BLaER1 (cell line): ENCODE measurements around the gene GALE.
A peak's percentile ranks its signal among the peaks of the same experiment; 100 is the strongest.
"Not testable (repeated sequence)": the region's sequence is repeated elsewhere in the genome, so short reads cannot be mapped to it uniquely, and the experiment has no call there.

Source experiments
- H3K27ac ChIP-seq: shearing (Covaris generic); formaldehyde crosslinking; 2 replicates; pipeline ENCODE4 v1.8.1; 2022
- H3K27me3 ChIP-seq: shearing (Covaris generic); formaldehyde crosslinking; 2 replicates; pipeline ENCODE4 v1.8.1; 2022
- H3K36me3 ChIP-seq: shearing (Covaris generic); formaldehyde crosslinking; 2 replicates; pipeline ENCODE4 v1.8.1; 2022
- H3K4me1 ChIP-seq: shearing (Covaris generic); formaldehyde crosslinking; 2 replicates; pipeline ENCODE4 v1.8.1; 2022
- H3K4me2 ChIP-seq: shearing (Covaris generic); formaldehyde crosslinking; 2 replicates; pipeline ENCODE4 v1.8.1; 2022
- H3K4me3 ChIP-seq: shearing (Covaris generic); formaldehyde crosslinking; 2 replicates; pipeline ENCODE4 v1.8.1; 2022
- H3K9ac ChIP-seq: shearing (Covaris generic); formaldehyde crosslinking; 2 replicates; pipeline ENCODE4 v1.8.1; 2022
- H3K9me3 ChIP-seq: shearing (Covaris generic); formaldehyde crosslinking; 2 replicates; pipeline ENCODE4 v1.8.1; 2022
- H4K20me1 ChIP-seq: shearing (Covaris generic); formaldehyde crosslinking; 2 replicates; pipeline ENCODE4 v1.8.1; 2022
- Cebpa-rat ChIP-seq: shearing (Covaris generic); IDR thresholded peaks from 2 replicates; pipeline ENCODE4 v1.8.1; 2022

Gene GALE

GRCh38 chr1:23793018-23793781 is 7.4 kb downstream of the GALE start:
- peak overlapping the region; percentile 94 for H3K4me2 ChIP-seq
- no peaks in the 10 kb centered on the region for H3K9me3 ChIP-seq
- peaks cover 16% of the 10 kb centered on the region for H4K20me1 ChIP-seq
- H3K27me3 ChIP-seq = no peaks in the 10 kb centered on the region
- no peak overlapping the region for H3K4me3 ChIP-seq
- H3K27ac ChIP-seq = 0 out of 2 replicates have a peak overlapping the region, but pooled peaks have one; percentile 26
- no peak for TF ChIP-seq Cebpa-rat
- peak overlapping the region; percentile 87; the same call in 1 of the 2 replicates for H3K9ac ChIP-seq
- H3K4me1 ChIP-seq = peaks cover 27% of the 10 kb centered on the region
- H3K36me3 ChIP-seq = peaks cover 60% of the 10 kb centered on the region

- Histone ChIP-seq H3K4me2 (peak overlapping the region; percentile 94), H3K4me1 (peaks cover 27% of the 10 kb centered on the region), H3K9me3 (no peaks in the 10 kb centered on the region), H3K27ac (peak overlapping the region; percentile 18; the same call in 1 of the 2 replicates), H3K4me3 (peak overlapping the region; percentile 88), H4K20me1 (peaks cover 16% of the 10 kb centered on the region), H3K9ac (peak overlapping the region; percentile 87; the same call in 1 of the 2 replicates), H3K36me3 (peaks cover 60% of the 10 kb centered on the region), H3K27me3 (no peaks in the 10 kb centered on the region)
- no peak for TF ChIP-seq Cebpa-rat
These were observed 8.2 kb downstream of the GALE start for GRCh38 chr1:23792151-23792945.

GRCh38 chr1:23791516-23792047 is 9.0 kb downstream of the GALE start:
- H3K9me3 ChIP-seq = no peaks in the 10 kb centered on the region
- no peak for TF ChIP-seq Cebpa-rat
- H3K4me2 ChIP-seq = peak overlapping the region; percentile 94
- H3K4me3 ChIP-seq = peak overlapping the region; percentile 88
- H4K20me1 ChIP-seq = peaks cover 16% of the 10 kb centered on the region
- peak overlapping the region; percentile 87 for H3K9ac ChIP-seq
- H3K27ac ChIP-seq = peak overlapping the region; percentile 76
- H3K27me3 ChIP-seq = no peaks in the 10 kb centered on the region
- peaks cover 27% of the 10 kb centered on the region for H3K4me1 ChIP-seq
- H3K36me3 ChIP-seq = peaks cover 60% of the 10 kb centered on the region

GRCh38 chr1:23790696-23791515 is 9.6 kb downstream of the GALE start, which contains the start of gene LYPLA2:
TSS of gene LYPLA2 (plus strand) at chr1:23791145. CDS start at chr1:23792683, 1,538 bp downstream.
- Histone ChIP-seq H3K4me2 (peak within 1 kb of the TSS; percentile 94), H3K4me1 (peaks cover 27% of the 10 kb centered on the region), H3K9ac (peak within 1 kb of the TSS; percentile 87), H3K27ac (peak within 1 kb of the TSS; percentile 76), H3K27me3 (no peaks in the 10 kb centered on the region), H4K20me1 (peaks cover 16% of the 10 kb centered on the region), H3K36me3 (peaks cover 61% of the 10 kb centered on the region), H3K4me3 (peak within 1 kb of the TSS; percentile 88), H3K9me3 (no peaks in the 10 kb centered on the region)
- no peak for TF ChIP-seq Cebpa-rat

- no peak overlapping the region for H3K27ac ChIP-seq
These were observed 11.9 kb downstream of the GALE start for GRCh38 chr1:23788695-23789094.

GRCh38 chr1:23787701-23788100 is 12.9 kb downstream of the GALE start:
- Histone ChIP-seq H3K9ac (no peak overlapping the region), H3K4me2 (no peak overlapping the region), H3K27me3 (no peaks in the 10 kb centered on the region), H4K20me1 (peaks cover 23% of the 10 kb centered on the region), H3K4me1 (peaks cover 18% of the 10 kb centered on the region), H3K9me3 (no peaks in the 10 kb centered on the region), H3K36me3 (peaks cover 62% of the 10 kb centered on the region), H3K4me3 (no peak overlapping the region), H3K27ac (no peak overlapping the region)
- no peak for TF ChIP-seq Cebpa-rat

More at GRCh38 chr1:23788695-23789094, 11.9 kb downstream of the GALE start:
- Histone ChIP-seq H3K4me2 (no peak overlapping the region), H4K20me1 (peaks cover 26% of the 10 kb centered on the region), H3K4me1 (peaks cover 27% of the 10 kb centered on the region), H3K36me3 (peaks cover 64% of the 10 kb centered on the region), H3K9ac (no peak overlapping the region), H3K9me3 (no peaks in the 10 kb centered on the region), H3K4me3 (no peak overlapping the region), H3K27me3 (no peaks in the 10 kb centered on the region)
- no peak for TF ChIP-seq Cebpa-rat

- Histone ChIP-seq H3K4me2 (no peak overlapping the region), H4K20me1 (peaks cover 36% of the 10 kb centered on the region), H3K4me3 (no peak overlapping the region), H3K27me3 (no peaks in the 10 kb centered on the region), H3K36me3 (peaks cover 87% of the 10 kb centered on the region), H3K9me3 (no peaks in the 10 kb centered on the region), H3K4me1 (peaks cover 6% of the 10 kb centered on the region), H3K9ac (peak overlapping the region; percentile 10; the same call in 1 of the 2 replicates), H3K27ac (no peak overlapping the region)
- TF ChIP-seq Cebpa-rat = no peak
These were observed 15.7 kb downstream of the GALE start for GRCh38 chr1:23784846-23785245.

GRCh38 chr1:23783141-23783540 is 17.4 kb downstream of the GALE start:
- H4K20me1 ChIP-seq = peaks cover 49% of the 10 kb centered on the region
- not testable (repeated sequence) for H3K9ac ChIP-seq, H3K9me3 ChIP-seq, H3K27ac ChIP-seq, H3K4me3 ChIP-seq, H3K27me3 ChIP-seq, H3K4me2 ChIP-seq
- H3K36me3 ChIP-seq = peaks cover 84% of the 10 kb centered on the region
- H3K4me1 ChIP-seq = peaks cover 15% of the 10 kb centered on the region

GRCh38 chr1:23779826-23780371 is 20.7 kb downstream of the GALE start:
- no peaks in the 10 kb centered on the region for H3K27me3 ChIP-seq
- no peak for TF ChIP-seq Cebpa-rat
- H3K4me1 ChIP-seq = peaks cover 33% of the 10 kb centered on the region
- H4K20me1 ChIP-seq = peaks cover 46% of the 10 kb centered on the region
- H3K4me2 ChIP-seq = peak overlapping the region; percentile 96
- H3K9me3 ChIP-seq = no peaks in the 10 kb centered on the region
- H3K4me3 ChIP-seq = peak overlapping the region; percentile 83; the same call in 1 of the 2 replicates
- no peak overlapping the region for H3K27ac ChIP-seq
- peak overlapping the region; percentile 91 for H3K9ac ChIP-seq
- H3K36me3 ChIP-seq = peaks cover 52% of the 10 kb centered on the region
